ENCODE data around the gene ATF7IP. TPM values are rescaled to one million over a fixed set of nuclear protein-coding genes. Genes with fewer than 3 reads are reported as not detected.

Gene ATF7IP
- total RNA-seq, 1 donor from 2014 or later: 212 TPM

DNA sequence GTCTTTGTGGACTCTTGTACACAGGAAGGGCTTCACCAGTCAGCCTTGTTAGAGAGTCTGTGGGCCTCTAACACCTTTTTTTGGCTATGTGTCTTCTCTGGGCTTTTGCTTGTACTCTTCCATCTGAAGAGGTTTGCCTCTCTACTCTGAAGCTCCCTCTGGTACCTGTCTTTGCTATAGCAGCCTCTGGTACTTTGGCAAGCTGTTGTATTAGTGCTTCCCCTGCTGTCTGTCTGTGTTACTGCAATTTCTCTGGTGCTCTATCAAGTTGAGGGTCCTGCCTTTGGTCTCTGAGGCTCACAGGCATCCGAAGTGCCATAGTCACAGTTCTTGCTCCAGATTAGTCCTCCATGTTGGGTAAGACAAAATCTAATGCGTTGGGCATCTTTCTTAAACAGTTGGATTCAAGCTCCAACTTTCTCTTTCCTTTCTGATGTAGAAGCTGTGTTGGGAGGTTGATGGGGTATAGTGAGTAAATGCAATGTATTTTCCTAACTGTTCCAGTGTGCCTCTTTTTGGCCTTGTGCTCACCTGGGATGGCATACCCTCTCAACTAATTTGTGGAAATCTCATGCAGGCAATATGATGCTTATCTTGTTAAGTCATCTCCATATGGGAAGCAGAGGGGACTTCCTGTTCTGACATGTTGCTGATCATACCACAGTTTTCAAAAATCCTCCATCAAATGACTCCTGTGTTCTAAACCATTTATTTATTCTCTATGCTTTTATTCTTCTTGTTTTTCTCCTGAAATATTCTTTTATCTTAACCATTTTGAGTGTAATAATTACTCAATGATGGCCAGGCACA, 88.8 kb downstream of the ATF7IP start:
- no peaks in the 10 kb centered on the region for H3K9me3 Mint-ChIP-seq
- no peak overlapping the region for H3K4me3 Mint-ChIP-seq
- H3K27me3 Mint-ChIP-seq (ENCODE audit: low read depth): no peaks in the 10 kb centered on the region
- no peak overlapping the region for H3K27ac Mint-ChIP-seq (ENCODE audit: unreplicated experiment)
- TF ChIP-seq, protein P1, sequence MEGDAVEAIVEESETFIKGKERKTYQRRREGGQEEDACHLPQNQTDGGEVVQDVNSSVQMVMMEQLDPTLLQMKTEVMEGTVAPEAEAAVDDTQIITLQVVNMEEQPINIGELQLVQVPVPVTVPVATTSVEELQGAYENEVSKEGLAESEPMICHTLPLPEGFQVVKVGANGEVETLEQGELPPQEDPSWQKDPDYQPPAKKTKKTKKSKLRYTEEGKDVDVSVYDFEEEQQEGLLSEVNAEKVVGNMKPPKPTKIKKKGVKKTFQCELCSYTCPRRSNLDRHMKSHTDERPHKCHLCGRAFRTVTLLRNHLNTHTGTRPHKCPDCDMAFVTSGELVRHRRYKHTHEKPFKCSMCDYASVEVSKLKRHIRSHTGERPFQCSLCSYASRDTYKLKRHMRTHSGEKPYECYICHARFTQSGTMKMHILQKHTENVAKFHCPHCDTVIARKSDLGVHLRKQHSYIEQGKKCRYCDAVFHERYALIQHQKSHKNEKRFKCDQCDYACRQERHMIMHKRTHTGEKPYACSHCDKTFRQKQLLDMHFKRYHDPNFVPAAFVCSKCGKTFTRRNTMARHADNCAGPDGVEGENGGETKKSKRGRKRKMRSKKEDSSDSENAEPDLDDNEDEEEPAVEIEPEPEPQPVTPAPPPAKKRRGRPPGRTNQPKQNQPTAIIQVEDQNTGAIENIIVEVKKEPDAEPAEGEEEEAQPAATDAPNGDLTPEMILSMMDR (conservative IDR thresholded peaks at IDR 0.05): peak; percentile 68
- H3K4me1 Mint-ChIP-seq: peaks cover 21% of the 10 kb centered on the region
- no peak for DNase-seq (ENCODE audit: low read depth, low spot score)
- peaks cover 44% of the 10 kb centered on the region for H3K36me3 Mint-ChIP-seq (ENCODE audit: low read depth)

DNA sequence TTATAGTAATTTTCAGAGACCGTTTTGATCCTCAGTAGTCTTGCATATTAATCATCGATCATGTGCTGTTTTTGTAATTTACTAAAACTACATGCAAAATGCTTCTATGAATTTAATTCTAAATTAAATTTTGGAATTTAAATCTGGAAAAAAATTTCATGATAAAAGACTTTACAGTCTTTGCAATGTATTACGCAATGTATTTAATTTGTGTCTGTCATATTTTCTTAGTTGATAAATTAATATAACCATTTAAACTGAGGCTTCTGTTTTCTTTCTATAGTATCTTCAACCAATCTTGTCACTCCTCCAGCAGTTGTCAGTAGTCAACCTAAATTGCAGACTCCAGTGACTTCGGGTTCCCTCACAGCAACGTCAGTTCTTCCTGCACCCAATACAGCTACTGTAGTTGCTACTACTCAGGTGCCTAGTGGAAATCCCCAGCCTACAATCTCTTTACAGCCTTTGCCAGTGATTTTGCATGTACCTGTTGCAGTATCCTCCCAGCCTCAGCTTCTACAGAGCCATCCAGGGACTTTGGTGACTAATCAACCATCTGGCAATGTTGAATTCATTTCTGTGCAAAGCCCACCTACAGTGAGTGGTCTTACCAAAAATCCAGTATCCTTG, 94.8 kb downstream of the ATF7IP start:
- DNase-seq (ENCODE audit: low read depth, low spot score): no peak
- Mint-ChIP-seq H3K9me3 (no peaks in the 10 kb centered on the region), H3K36me3 (ENCODE audit: low read depth) (peaks cover 30% of the 10 kb centered on the region), H3K27ac (ENCODE audit: unreplicated experiment) (no peak overlapping the region), H3K4me1 (peaks cover 4% of the 10 kb centered on the region), H3K4me3 (no peak overlapping the region), H3K27me3 (ENCODE audit: low read depth) (no peaks in the 10 kb centered on the region)
- TF ChIP-seq, protein P1 (conservative IDR thresholded peaks at IDR 0.05): no peak

DNA sequence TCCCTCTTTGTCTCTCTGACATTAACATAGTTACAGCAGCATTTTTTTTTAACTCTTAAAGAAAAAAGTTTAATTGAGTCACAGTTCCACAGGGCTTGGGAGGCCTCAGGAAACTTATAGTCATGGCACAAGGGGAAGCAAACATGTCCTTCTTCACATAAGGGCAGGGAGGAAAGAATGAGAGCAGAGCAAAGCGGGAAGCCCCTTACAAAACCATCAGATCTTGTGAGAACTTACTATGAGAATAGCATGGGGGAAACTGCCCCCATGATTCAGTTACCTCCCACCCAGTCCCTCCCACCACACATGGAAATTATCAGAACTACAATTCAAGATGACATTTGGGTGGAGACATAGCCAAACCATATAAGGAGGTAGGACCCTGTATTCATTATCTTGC, 106.0 kb downstream of the ATF7IP start:
- no peak for DNase-seq (ENCODE audit: low read depth, low spot score)

DNA sequence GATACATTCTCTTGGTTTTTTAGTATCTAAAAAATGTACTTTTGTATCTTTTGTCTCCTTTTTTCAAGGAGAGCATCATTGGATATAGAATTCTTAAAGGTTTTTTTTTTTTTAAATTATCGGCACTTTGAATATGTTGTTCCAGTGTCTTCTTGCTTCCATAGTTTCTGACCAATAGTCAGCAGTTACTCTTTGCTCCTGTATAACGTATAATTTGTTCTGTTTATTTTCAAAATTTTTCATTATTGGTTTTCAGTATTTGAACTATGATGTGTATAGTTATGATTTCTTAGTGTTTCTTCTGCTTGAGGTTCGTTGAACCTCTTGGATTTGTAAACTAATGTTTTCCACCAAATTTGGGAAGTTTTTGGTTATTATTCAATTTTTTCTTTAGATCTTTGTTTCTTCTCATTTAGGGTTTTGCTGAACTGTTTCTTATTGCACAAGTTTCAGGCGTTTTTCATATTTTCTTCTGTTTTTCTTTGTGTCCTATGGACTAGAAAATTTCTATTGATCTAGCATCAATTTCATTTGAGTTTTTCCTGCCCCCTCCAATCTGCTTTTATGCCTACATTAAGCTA, 108.3 kb downstream of the ATF7IP start:
- Mint-ChIP-seq H3K4me1 (no peaks in the 10 kb centered on the region), H3K4me3 (no peak overlapping the region), H3K27ac (ENCODE audit: unreplicated experiment) (no peak overlapping the region), H3K36me3 (ENCODE audit: low read depth) (peaks cover 73% of the 10 kb centered on the region), H3K9me3 (peaks cover 30% of the 10 kb centered on the region), H3K27me3 (ENCODE audit: low read depth) (peaks cover 2% of the 10 kb centered on the region)
- TF ChIP-seq, protein P1 (conservative IDR thresholded peaks at IDR 0.05): no peak
- no peak for DNase-seq (ENCODE audit: low read depth, low spot score)

More for the DNA sequence above, 106.0 kb downstream of the ATF7IP start:
- Mint-ChIP-seq H3K27ac (ENCODE audit: unreplicated experiment) (no peak overlapping the region), H3K36me3 (ENCODE audit: low read depth) (peaks cover 73% of the 10 kb centered on the region), H3K9me3 (peaks cover 30% of the 10 kb centered on the region), H3K27me3 (ENCODE audit: low read depth) (peaks cover 2% of the 10 kb centered on the region), H3K4me1 (no peaks in the 10 kb centered on the region), H3K4me3 (peak overlapping the region; percentile 57)
- TF ChIP-seq, protein P1 (conservative IDR thresholded peaks at IDR 0.05): no peak

DNA sequence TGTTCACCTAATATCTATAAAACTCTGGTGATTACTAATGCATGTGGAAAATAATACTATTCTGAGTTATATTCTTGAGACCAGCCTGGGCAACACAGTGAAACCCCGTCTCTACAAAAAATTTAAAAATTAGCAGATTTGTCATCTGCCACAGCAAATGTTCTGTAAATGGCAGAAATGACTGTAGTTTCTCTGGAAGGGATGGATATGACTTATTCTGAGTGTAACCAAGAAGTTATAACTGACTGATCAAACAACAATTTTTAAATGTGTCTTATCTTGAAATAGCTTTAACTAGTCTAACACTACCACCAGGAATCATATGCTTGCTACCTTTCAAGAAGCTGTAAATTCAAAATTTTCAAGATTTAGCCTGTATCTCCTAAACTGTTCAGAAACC, 113.5 kb downstream of the ATF7IP start:
- Mint-ChIP-seq H3K9me3 (peaks cover 5% of the 10 kb centered on the region), H3K4me1 (no peaks in the 10 kb centered on the region), H3K27me3 (ENCODE audit: low read depth) (no peaks in the 10 kb centered on the region), H3K4me3 (no peak overlapping the region), H3K36me3 (ENCODE audit: low read depth) (peaks cover 62% of the 10 kb centered on the region), H3K27ac (ENCODE audit: unreplicated experiment) (no peak overlapping the region)
- TF ChIP-seq, protein P1 (conservative IDR thresholded peaks at IDR 0.05): no peak
- no peak for DNase-seq (ENCODE audit: low read depth, low spot score)
